H9 (cell line): ENCODE measurements around the gene PPP2R3B. TPM values are rescaled to one million over a fixed set of nuclear protein-coding genes. Genes with fewer than 3 reads are reported as not detected.
A peak's percentile ranks its signal among the peaks of the same experiment; 100 is the strongest.

Experiments used
- DNase-seq: peaks from one replicate; pipeline ENCODE4 v3.0.0-alpha.2; 2017
- H2AFZ ChIP-seq: one replicate; pipeline ENCODE4 v1.6.1; 2013; ENCODE audit warnings: mild to moderate bottlenecking, low read length, control low read depth, moderate library complexity
- H2AK5ac ChIP-seq: 2 replicates; pipeline ENCODE4 v1.6.1; 2013; ENCODE audit warnings: low read length, control low read depth, mixed read lengths; ENCODE audit not compliant: insufficient read length
- H2BK120ac ChIP-seq: one replicate; pipeline ENCODE4 v1.6.1; 2013; ENCODE audit warnings: low read depth, mild to moderate bottlenecking, low read length, control low read depth, inconsistent platforms; ENCODE audit not compliant: poor library complexity, severe bottlenecking
- H2BK12ac ChIP-seq: 2 replicates; pipeline ENCODE4 v1.6.1; 2013; ENCODE audit warnings: low read length, control low read depth, mixed read lengths, low read depth; ENCODE audit not compliant: insufficient read length
- H2BK15ac ChIP-seq: 2 replicates; pipeline ENCODE4 v1.6.1; 2013; ENCODE audit warnings: low read depth, low read length, control low read depth
- H2BK20ac ChIP-seq: one replicate; pipeline ENCODE4 v1.6.1; 2013; ENCODE audit warnings: low read depth, mild to moderate bottlenecking, low read length, control low read depth, inconsistent platforms; ENCODE audit not compliant: poor library complexity, severe bottlenecking
- H2BK5ac ChIP-seq: 2 replicates; pipeline ENCODE4 v1.6.1; 2013; ENCODE audit warnings: low read length, control low read depth, mixed read lengths; ENCODE audit not compliant: insufficient read length
- H3K14ac ChIP-seq: 2 replicates; pipeline ENCODE4 v1.6.1; 2013; ENCODE audit warnings: low read length, control low read depth; ENCODE audit not compliant: insufficient read depth
- H3K18ac ChIP-seq: 2 replicates; pipeline ENCODE4 v1.6.1; 2013; ENCODE audit warnings: low read depth, mild to moderate bottlenecking, mixed read lengths, low read length, control low read depth; ENCODE audit not compliant: insufficient read length
- H3K23ac ChIP-seq: 2 replicates; pipeline ENCODE4 v1.6.1; 2013; ENCODE audit warnings: low read length, control low read depth, mixed read lengths, low read depth; ENCODE audit not compliant: insufficient read length
- H3K23me2 ChIP-seq: 2 replicates; pipeline ENCODE4 v1.6.1; 2013; ENCODE audit warnings: low read depth, mild to moderate bottlenecking, mixed read lengths, low read length, control low read depth; ENCODE audit not compliant: insufficient read length, poor library complexity, severe bottlenecking
- H3K27ac ChIP-seq: 2 replicates; pipeline ENCODE4 v1.5.1; 2013; ENCODE audit warnings: low read length, control low read depth, mixed read lengths, low read depth; ENCODE audit not compliant: insufficient read length
- H3K27me3 ChIP-seq: 2 replicates; pipeline ENCODE4 v1.6.1; 2013; ENCODE audit warnings: low read length, control low read depth, inconsistent platforms; ENCODE audit not compliant: insufficient read depth
- H3K4ac ChIP-seq: 2 replicates; pipeline ENCODE4 v1.6.1; 2013; ENCODE audit warnings: low read depth, mild to moderate bottlenecking, control low read depth, inconsistent platforms, low read length, moderate library complexity
- H3K4me1 ChIP-seq: 2 replicates; pipeline ENCODE4 v1.6.1; 2013; ENCODE audit warnings: low read length, control low read depth, inconsistent platforms; ENCODE audit not compliant: insufficient read depth
- H3K4me2 ChIP-seq: 2 replicates; pipeline ENCODE4 v1.6.1; 2013; ENCODE audit warnings: low read length, control low read depth, mixed read lengths; ENCODE audit not compliant: insufficient read length, insufficient read depth
- H3K56ac ChIP-seq: 2 replicates; pipeline ENCODE4 v1.6.1; 2013; ENCODE audit warnings: low read depth, mild to moderate bottlenecking, mixed read lengths, low read length, control low read depth; ENCODE audit not compliant: insufficient read length
- H3K79me1 ChIP-seq: 2 replicates; pipeline ENCODE4 v1.6.1; 2013; ENCODE audit warnings: low read depth, mild to moderate bottlenecking, moderate library complexity, low read length, control low read depth, inconsistent platforms; ENCODE audit not compliant: insufficient read depth, poor library complexity, severe bottlenecking
- H3K79me2 ChIP-seq: 2 replicates; pipeline ENCODE4 v1.6.1; 2013; ENCODE audit warnings: low read length, control low read depth, inconsistent platforms; ENCODE audit not compliant: insufficient read depth
- H3K9ac ChIP-seq: 2 replicates; pipeline ENCODE4 v1.6.1; 2013; ENCODE audit warnings: low read length, control low read depth, mixed read lengths; ENCODE audit not compliant: insufficient read length; ENCODE audit errors: extremely low read depth
- H3K9me3 ChIP-seq: one replicate; pipeline ENCODE4 v1.6.1; 2013; ENCODE audit warnings: low read depth, low read length, inconsistent platforms; ENCODE audit not compliant: control insufficient read depth
- H3T11ph ChIP-seq: one replicate; pipeline ENCODE4 v1.6.1; 2013; ENCODE audit warnings: mild to moderate bottlenecking, low read length, control low read depth, inconsistent platforms
- H4K20me1 ChIP-seq: one replicate; pipeline ENCODE4 v1.6.1; 2013; ENCODE audit not compliant: control insufficient read depth, insufficient read length, insufficient read depth
- H4K5ac ChIP-seq: 2 replicates; pipeline ENCODE4 v1.6.1; 2013; ENCODE audit warnings: low read depth, mild to moderate bottlenecking, mixed read lengths, low read length, control low read depth; ENCODE audit not compliant: insufficient read length
- H4K8ac ChIP-seq: replicated peaks from 2 replicates; pipeline ENCODE4 v1.6.1; 2013; ENCODE audit warnings: low read length, control low read depth, mixed read lengths, low read depth; ENCODE audit not compliant: insufficient read length
- H4K91ac ChIP-seq: 2 replicates; pipeline ENCODE4 v1.6.1; 2013; ENCODE audit warnings: low read depth, mild to moderate bottlenecking, moderate library complexity, mixed read lengths, low read length, control low read depth; ENCODE audit not compliant: insufficient read length
- H3K27ac Mint-ChIP-seq, 3 experiments: 2 replicates in 2 of 3; 3 replicates in 1 of 3; pipeline ENCODE4 v1.8.0; 2020 to 2021; ENCODE audit warnings: mixed read lengths in 3 of 3, mild to moderate bottlenecking in 1 of 3, moderate library complexity in 1 of 3
- H3K27me3 Mint-ChIP-seq: 2 replicates; pipeline ENCODE4 v1.8.0; 2021; ENCODE audit warnings: low read depth, mild to moderate bottlenecking, moderate library complexity, mixed read lengths
- H3K36me3 Mint-ChIP-seq, 3 experiments: 2 replicates in 2 of 3; 3 replicates in 1 of 3; pipeline ENCODE4 v1.8.0; 2020 to 2021; ENCODE audit warnings: low read depth in 3 of 3, mixed read lengths in 3 of 3; ENCODE audit not compliant: insufficient read depth in 1 of 3
- H3K4me1 Mint-ChIP-seq, 2 experiments: 2 replicates each; pipeline ENCODE4 v1.8.0; 2020; ENCODE audit warnings: mixed read lengths in 2 of 2
- H3K4me3 Mint-ChIP-seq, 2 experiments: 2 replicates in 1 of 2; 3 replicates in 1 of 2; pipeline ENCODE4 v1.8.0; 2020 to 2021; ENCODE audit warnings: mild to moderate bottlenecking in 2 of 2, mixed read lengths in 2 of 2, moderate library complexity in 1 of 2
- H3K9me3 Mint-ChIP-seq, 2 experiments: 2 replicates in 1 of 2; 3 replicates in 1 of 2; pipeline ENCODE4 v1.8.0; 2020; ENCODE audit warnings: mild to moderate bottlenecking in 2 of 2, mixed read lengths in 2 of 2, moderate library complexity in 1 of 2
- WGBS: extraction: QIAGEN DNeasy Blood & Tissue Kit; methylation state at CpG from one replicate; pipeline ENCODE4 v1.1.7; 2013; ENCODE audit warnings: missing lambda C conversion rate, low lambda C conversion rate, mixed read lengths; ENCODE audit not compliant: insufficient read length; ENCODE audit errors: extremely low coverage; 5-methylcytosine and 5-hydroxymethylcytosine counted together
- total RNA-seq: library from RNA; stranded (reverse); gene quantifications from 2 replicates; pipeline ENCODE4 v1.2.1, GENCODE V29; 2021
- TF ChIP-seq, protein P1 (sequence below): fragments of 200-600 bp; sonication (generic); conservative IDR thresholded peaks from 3 replicates; pipeline ENCODE4 v1.8.0; 2021; ENCODE audit warnings: antibody characterized with exemption, mild to moderate bottlenecking

The PPP2R3B gene
- total RNA-seq, 1 experiment from 2014 or later, result 72.1 TPM

GRCh38 chrX:308821-309520 lies 77.7 kb downstream of the PPP2R3B start:
- Histone ChIP-seq H2BK20ac (no peak overlapping the region), H3K14ac (no peak overlapping the region), H3K18ac (no peak overlapping the region), H4K5ac (no peak overlapping the region), H3T11ph (no peak overlapping the region), H4K91ac (no peak overlapping the region), H4K20me1 (no peaks in the 10 kb centered on the region), H4K8ac (no peak overlapping the region), H3K9me3 (no peaks in the 10 kb centered on the region), H2BK12ac (no peak overlapping the region), H2AFZ (no peak overlapping the region), H3K79me1 (no peaks in the 10 kb centered on the region), H3K27ac (no peak overlapping the region), H3K4me2 (no peak overlapping the region), H3K27me3 (no peaks in the 10 kb centered on the region), H2BK120ac (no peak overlapping the region), H3K23ac (no peak overlapping the region), H3K56ac (no peak overlapping the region), H2BK5ac (no peak overlapping the region), H3K79me2 (no peaks in the 10 kb centered on the region), H3K23me2 (no peaks in the 10 kb centered on the region), H3K4me1 (no peaks in the 10 kb centered on the region), H2BK15ac (no peak overlapping the region), H3K9ac (no peak overlapping the region), H3K4ac (no peak overlapping the region), H2AK5ac (no peak overlapping the region)
- Mint-ChIP-seq H3K9me3 (no peaks in the 10 kb centered on the region), H3K4me3 (no peak overlapping the region), H3K27me3 (no peaks in the 10 kb centered on the region), H3K36me3 (peaks cover 39 to 87% (median 82%) of the 10 kb centered on the region in 3 experiments), H3K4me1 (no peaks in the 10 kb centered on the region), H3K27ac (peak overlapping the region in 1 of 3 experiments; percentile 52; a peak in 2 of 7 replicates)
- TF ChIP-seq, protein P1, sequence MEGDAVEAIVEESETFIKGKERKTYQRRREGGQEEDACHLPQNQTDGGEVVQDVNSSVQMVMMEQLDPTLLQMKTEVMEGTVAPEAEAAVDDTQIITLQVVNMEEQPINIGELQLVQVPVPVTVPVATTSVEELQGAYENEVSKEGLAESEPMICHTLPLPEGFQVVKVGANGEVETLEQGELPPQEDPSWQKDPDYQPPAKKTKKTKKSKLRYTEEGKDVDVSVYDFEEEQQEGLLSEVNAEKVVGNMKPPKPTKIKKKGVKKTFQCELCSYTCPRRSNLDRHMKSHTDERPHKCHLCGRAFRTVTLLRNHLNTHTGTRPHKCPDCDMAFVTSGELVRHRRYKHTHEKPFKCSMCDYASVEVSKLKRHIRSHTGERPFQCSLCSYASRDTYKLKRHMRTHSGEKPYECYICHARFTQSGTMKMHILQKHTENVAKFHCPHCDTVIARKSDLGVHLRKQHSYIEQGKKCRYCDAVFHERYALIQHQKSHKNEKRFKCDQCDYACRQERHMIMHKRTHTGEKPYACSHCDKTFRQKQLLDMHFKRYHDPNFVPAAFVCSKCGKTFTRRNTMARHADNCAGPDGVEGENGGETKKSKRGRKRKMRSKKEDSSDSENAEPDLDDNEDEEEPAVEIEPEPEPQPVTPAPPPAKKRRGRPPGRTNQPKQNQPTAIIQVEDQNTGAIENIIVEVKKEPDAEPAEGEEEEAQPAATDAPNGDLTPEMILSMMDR, result no peak
- WGBS, result no CpG with 5 or more reads among the region's 30 CpGs
- no peak for DNase-seq
